HUES48 (cell line): ENCODE results near the gene ITGA7.

Source experiments
- H3K27ac ChIP-seq: one replicate; pipeline ENCODE4 v1.7.0; 2013; ENCODE audit warnings: low read depth, low read length, inconsistent platforms
- H3K27me3 ChIP-seq: 2 replicates; pipeline ENCODE4 v1.6.1; 2013; ENCODE audit warnings: mild to moderate bottlenecking, low read length; ENCODE audit not compliant: control insufficient read depth, insufficient read depth
- H3K36me3 ChIP-seq: 2 replicates; pipeline ENCODE4 v1.6.1; 2013; ENCODE audit warnings: low read length; ENCODE audit not compliant: control insufficient read depth, insufficient read depth
- H3K4me1 ChIP-seq: 2 replicates; pipeline ENCODE4 v1.6.1; 2013; ENCODE audit warnings: mild to moderate bottlenecking, low read length; ENCODE audit not compliant: control insufficient read depth, insufficient read depth
- H3K4me3 ChIP-seq: 2 replicates; pipeline ENCODE4 v1.5.1; 2013; ENCODE audit warnings: mild to moderate bottlenecking, low read depth, low read length
- H3K9ac ChIP-seq: 2 replicates; pipeline ENCODE4 v1.6.1; 2013; ENCODE audit warnings: mild to moderate bottlenecking, low read depth, low read length, moderate library complexity
- H3K9me3 ChIP-seq: 2 replicates; pipeline ENCODE4 v1.6.1; 2013; ENCODE audit warnings: low read length; ENCODE audit not compliant: control insufficient read depth, insufficient read depth

The ITGA7 gene

DNA sequence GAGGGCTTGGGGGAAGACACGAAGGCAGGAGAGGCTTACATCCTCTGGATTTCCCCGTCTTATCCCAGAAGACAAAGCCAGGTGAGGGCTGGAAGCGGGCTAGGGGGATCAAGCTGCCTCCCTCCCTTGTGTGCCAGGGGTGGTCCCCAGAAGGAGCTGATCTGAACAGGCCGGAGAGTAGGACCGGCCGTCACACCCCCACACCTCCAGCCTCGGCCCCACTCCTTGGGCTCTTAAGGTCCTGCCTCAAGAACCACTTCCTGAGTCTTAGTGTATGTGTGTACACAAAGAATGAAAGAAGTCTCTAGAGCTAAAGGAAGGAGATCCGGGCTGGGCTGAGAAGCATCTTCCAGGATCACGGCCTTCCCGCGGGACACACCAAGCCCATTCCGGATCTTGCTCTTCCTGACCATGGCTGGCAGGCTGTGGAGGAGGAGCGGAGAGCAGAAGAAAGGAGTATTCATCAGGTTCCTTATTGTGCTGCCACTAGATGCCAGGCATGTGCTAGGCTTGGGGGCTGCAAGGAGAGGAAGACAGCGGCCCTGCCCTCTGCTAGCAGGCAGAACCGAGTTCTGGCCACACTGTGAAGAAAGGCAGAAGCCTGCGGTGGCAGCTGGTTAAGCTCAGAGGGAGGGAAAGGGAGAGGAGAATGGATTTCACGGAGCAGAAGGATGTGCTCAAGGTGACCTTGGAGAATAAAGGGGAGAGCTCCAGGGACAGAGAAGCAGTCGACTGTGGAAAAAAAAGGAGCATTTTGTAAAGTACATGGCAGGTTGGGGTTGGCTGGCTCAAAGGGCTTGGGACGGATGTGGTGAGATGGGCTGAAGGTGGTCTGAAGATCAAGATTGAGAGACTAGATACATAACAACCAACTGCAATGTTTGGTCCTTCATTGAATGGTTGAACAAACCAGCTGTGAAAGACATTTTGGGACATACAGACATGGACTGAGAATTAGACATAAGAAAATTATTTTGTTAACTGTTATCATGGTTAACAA is 22.4 kb upstream of the ITGA7 start:
- Histone ChIP-seq H3K4me1 (peaks cover 19% of the 10 kb centered on the region), H3K36me3 (peaks cover 20% of the 10 kb centered on the region), H3K4me3 (peak overlapping the region; percentile 94), H3K27ac (peak overlapping the region; percentile 97), H3K9me3 (no peaks in the 10 kb centered on the region), H3K9ac (peak overlapping the region; percentile 17), H3K27me3 (no peaks in the 10 kb centered on the region)

DNA sequence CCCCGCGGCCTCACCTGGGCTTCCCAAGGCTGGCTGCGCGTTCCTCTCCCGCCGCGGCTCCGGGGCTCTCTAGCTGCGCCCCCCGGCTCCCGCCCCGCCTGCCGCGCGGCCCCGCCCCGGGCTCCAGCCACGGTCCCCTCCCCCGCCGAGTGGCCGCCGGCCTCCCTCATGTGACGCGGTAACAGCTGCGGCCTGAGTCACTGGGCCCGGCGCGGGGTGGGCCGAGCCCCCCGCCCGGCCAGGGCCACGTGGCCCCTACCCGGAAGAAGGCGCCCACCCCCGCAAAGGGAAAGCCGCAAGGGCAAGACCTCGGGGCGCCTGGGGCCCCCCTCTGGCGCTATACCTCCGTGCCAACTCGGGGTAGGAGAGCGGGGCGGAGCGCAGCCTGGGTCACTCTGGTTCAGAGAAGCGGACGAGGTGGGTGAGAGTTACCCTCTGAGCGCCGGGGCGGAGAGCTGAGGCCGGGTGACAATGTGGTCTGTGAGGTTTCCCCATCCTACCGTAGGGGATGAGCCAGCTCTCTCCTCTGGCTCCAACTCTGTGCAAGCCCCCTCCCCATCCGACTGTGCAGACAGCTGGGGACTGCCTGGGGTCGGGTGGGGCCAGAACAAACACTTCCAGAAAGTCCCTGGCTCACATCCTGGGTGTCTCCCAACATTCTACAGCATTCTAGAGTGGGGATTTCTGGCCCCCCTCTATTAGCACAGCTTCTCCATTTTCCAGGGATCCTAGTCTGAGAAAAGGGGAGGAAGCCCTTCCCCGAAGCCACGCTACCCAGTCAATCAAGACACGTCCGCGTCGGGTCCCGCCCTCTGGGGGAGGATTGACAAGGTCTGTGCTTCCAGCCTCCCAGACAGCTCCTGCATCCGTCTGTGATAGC is 21.5 kb upstream of the ITGA7 start, which contains the start of gene CD63:
Gene CD63, minus strand, starts transcription at position 71 of the 880 bp plus-strand sequence. CDS start 668 bp downstream, outside the sequence.
- Histone ChIP-seq H3K9ac (peak within 1 kb of the TSS; percentile 81), H3K36me3 (peaks cover 29% of the 10 kb centered on the region), H3K4me3 (peak within 1 kb of the TSS; percentile 94), H3K9me3 (no peaks in the 10 kb centered on the region), H3K27me3 (no peaks in the 10 kb centered on the region), H3K4me1 (peaks cover 19% of the 10 kb centered on the region), H3K27ac (peak within 1 kb of the TSS; percentile 97)

DNA sequence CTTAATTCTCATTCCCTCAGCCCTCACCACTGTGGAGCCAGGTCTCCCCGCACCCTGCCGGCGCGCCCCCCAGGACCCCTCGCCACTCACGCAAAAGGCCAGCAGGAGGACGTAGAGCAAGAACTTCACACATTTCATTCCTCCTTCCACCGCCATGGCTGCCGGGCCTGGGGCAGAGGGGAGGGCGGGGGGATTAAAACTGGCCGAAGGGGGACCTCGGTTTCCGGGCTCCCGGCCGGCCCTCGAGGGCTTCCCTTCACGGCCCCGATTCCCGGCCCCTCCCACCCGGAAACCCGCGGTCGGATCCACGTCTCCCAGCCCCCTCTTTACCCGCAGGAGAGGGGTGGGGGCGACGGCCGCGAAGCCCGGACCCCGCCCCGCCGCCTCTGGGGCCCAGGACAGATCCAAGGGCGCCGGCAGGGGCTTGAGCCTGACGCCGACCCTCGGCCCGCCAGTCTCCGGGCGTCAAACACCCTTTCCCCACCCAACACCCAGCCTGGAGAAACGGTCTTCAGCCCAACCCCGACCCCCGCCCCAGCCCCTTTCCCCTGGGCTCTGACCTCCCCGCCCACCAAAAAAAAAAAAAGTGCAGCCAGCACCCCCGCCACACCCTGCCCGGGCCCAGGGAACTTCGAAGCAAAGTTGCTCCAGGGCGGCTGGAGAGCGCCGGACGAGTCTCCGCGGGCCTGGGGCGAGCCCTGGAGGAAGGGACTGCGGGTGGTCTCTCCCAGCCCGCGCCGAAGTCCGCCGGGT is 20.7 kb upstream of the ITGA7 start:
- peak overlapping the region; percentile 81 for H3K9ac ChIP-seq
- H3K4me3 ChIP-seq, result peak overlapping the region; percentile 94
- peaks cover 19% of the 10 kb centered on the region for H3K4me1 ChIP-seq
- H3K9me3 ChIP-seq, result no peaks in the 10 kb centered on the region
- H3K36me3 ChIP-seq, result peaks cover 35% of the 10 kb centered on the region
- peak overlapping the region; percentile 97 for H3K27ac ChIP-seq
- H3K27me3 ChIP-seq, result no peaks in the 10 kb centered on the region

DNA sequence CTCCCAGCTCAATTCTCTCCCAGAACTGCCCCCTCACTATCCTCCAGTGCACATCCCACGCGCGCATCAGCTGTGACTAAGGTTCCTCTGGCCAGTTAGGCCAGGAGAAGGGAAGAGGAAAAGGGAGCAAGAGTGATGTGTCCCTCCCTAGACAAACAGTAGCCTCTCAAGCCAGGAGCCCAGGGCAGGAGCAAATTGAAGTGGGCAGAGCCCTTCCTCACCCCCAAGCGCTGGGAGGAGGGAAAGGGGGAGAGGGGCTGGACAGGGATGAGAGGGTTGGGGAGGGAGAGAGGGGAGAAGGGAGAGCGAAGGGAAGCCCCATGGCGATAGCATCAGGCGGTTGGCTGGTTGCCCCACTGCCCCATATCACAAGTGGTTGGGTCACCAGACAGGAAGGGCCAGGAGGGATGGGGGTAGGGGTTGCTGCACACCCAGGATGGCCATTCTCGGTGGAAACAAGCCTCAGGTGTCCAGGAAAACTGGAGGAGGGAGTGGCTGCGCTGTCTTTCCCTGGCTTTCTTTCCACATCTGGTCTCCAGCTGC is 20.0 kb upstream of the ITGA7 start:
- peak overlapping the region; percentile 81 for H3K9ac ChIP-seq
- peak overlapping the region; percentile 97 for H3K27ac ChIP-seq
- peaks cover 19% of the 10 kb centered on the region for H3K4me1 ChIP-seq
- H3K4me3 ChIP-seq, result peak overlapping the region; percentile 94
- peaks cover 42% of the 10 kb centered on the region for H3K36me3 ChIP-seq
- H3K9me3 ChIP-seq, result no peaks in the 10 kb centered on the region
- no peaks in the 10 kb centered on the region for H3K27me3 ChIP-seq

DNA sequence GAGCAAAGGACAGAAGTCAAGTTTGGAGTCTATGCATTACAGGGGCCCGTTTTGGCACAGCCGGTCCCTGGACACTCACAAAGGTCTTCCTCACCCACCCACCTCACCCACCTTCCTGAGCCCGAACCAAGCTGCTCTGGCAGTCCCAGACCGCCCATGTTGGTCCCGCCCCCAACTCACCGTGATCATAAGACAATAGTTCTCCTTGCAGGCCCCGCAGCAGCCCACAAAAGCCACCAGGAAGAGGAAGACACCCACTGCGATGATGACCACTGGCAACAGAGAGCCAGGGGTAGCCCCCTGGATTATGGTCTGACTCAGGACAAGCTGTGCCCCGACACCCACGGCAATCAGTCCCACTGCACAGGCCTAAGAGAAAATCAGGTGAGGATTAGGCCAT is 19.3 kb upstream of the ITGA7 start:
- Histone ChIP-seq H3K36me3 (peaks cover 42% of the 10 kb centered on the region), H3K27ac (peak overlapping the region; percentile 97), H3K9ac (no peak overlapping the region), H3K4me3 (peak overlapping the region; percentile 94), H3K9me3 (no peaks in the 10 kb centered on the region), H3K4me1 (peaks cover 19% of the 10 kb centered on the region), H3K27me3 (no peaks in the 10 kb centered on the region)

DNA sequence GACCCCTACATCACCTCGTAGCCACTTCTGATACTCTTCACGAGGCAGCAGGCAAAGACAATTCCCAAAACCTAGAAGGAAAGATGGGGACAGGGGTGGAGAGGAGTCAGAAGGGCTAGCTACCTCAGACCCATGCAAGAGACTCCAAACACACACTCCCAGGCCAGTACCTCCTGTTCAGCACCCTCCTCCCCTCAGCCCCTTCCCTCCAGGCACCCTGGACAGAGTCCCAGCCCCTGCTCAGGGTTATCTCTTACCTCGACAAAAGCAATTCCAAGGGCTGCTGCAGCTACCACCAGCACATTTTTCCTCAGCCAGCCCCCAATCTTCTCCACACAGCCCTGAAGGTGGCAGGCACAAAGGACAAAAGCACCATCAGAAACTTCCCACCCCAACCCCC is 17.9 kb upstream of the ITGA7 start:
- no peak overlapping the region for H3K27ac ChIP-seq
- H3K9ac ChIP-seq, result no peak overlapping the region
- no peak overlapping the region for H3K4me3 ChIP-seq
- no peaks in the 10 kb centered on the region for H3K9me3 ChIP-seq
- H3K4me1 ChIP-seq, result peaks cover 16% of the 10 kb centered on the region
- no peaks in the 10 kb centered on the region for H3K27me3 ChIP-seq
- H3K36me3 ChIP-seq, result peaks cover 42% of the 10 kb centered on the region

DNA sequence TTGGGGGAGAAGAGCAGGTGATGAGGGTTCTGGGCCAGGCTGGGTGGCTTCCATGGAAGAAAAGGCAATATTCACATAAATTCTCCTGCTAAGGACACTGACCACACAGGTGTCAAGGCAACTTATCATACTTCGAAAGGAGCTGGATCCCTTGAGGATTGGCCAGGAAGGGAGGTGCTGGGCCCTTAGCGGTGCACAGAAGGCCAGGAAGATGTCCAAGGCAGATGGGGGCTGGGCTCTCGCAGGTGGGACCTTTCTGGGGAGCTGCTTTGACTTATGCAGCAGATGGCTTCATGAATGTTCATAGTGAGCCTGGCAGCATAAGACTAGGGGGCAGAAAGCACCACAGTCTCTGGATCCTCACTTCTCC is 17.2 kb upstream of the ITGA7 start:
- peaks cover 42% of the 10 kb centered on the region for H3K36me3 ChIP-seq
- no peak overlapping the region for H3K27ac ChIP-seq
- no peaks in the 10 kb centered on the region for H3K27me3 ChIP-seq
- peaks cover 10% of the 10 kb centered on the region for H3K4me1 ChIP-seq
- no peak overlapping the region for H3K9ac ChIP-seq
- H3K9me3 ChIP-seq, result no peaks in the 10 kb centered on the region
- H3K4me3 ChIP-seq, result no peak overlapping the region

DNA sequence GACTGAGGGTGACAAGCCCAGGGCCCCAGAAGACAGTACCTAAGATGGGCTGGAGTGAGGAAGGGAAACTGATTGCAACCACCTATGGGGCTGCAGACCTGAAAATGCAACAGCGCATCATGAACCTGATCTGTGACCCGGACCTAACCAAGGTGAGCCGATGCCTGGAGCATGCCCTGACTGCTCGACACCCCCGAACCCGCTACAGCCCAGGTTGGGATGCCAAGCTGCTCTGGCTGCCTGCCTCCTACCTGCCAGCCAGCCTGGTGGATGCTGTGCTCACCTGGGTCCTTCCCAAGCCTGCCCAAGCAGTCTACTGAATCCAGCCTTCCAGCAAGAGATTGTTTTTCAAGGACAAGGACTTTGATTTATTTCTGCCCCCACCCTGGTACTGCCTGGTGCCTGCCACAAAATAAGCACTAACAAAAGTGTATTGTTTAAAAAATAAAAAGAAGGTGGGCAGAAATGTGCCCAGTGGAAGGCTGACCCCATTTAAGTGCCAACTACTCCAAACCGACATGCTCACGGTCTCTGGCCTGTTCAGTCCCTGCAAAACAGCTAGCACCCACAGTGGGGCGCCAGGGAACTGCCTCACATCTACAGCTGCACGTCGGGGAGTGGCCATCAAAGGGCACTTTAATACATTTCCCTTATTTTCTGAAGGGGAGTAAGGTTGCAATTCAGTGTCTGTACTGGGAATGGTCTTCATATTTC is 16.7 kb upstream of the ITGA7 start:
- peaks cover 7% of the 10 kb centered on the region for H3K4me1 ChIP-seq
- no peak overlapping the region for H3K27ac ChIP-seq
- peaks cover 42% of the 10 kb centered on the region for H3K36me3 ChIP-seq
- H3K9ac ChIP-seq, result no peak overlapping the region
- H3K9me3 ChIP-seq, result no peaks in the 10 kb centered on the region
- no peak overlapping the region for H3K4me3 ChIP-seq
- H3K27me3 ChIP-seq, result no peaks in the 10 kb centered on the region

DNA sequence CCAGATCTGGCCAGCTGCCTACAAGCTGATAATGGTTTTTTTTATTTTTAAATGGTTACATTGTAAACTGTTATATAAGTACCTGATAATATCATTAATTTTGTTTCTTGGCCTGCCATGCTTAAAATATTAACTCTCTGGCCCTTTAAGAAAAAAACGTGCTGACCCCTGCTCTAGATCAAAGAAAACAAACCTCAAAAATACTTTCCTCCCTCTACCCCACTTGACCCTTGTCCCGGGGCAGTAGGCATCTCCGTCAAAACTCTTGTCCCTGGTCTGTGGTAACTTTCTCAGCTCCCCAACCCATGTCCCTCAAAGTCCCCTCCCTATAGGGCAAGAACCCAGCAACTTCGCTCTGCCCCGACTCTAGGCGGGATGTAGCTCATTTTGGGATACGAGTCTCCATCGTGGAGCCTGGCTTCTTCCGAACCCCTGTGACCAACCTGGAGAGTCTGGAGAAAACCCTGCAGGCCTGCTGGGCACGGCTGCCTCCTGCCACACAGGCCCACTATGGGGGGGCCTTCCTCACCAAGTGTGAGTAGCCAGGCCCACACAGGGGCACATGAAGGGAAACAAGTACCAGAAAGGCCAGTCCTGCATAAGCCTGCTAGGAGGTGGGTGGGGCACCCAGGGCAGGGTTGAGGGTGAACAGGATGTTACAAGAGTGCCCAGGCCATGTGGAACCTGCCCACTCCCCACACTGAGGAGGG is 16.0 kb upstream of the ITGA7 start:
- H3K4me1 ChIP-seq, result peaks cover 10% of the 10 kb centered on the region
- H3K9ac ChIP-seq, result no peak overlapping the region
- H3K4me3 ChIP-seq, result no peak overlapping the region
- no peaks in the 10 kb centered on the region for H3K9me3 ChIP-seq
- no peaks in the 10 kb centered on the region for H3K27me3 ChIP-seq
- H3K27ac ChIP-seq, result no peak overlapping the region
- H3K36me3 ChIP-seq, result peaks cover 42% of the 10 kb centered on the region
